Measurements from ENCODE around the gene CAGE1.

DNA sequence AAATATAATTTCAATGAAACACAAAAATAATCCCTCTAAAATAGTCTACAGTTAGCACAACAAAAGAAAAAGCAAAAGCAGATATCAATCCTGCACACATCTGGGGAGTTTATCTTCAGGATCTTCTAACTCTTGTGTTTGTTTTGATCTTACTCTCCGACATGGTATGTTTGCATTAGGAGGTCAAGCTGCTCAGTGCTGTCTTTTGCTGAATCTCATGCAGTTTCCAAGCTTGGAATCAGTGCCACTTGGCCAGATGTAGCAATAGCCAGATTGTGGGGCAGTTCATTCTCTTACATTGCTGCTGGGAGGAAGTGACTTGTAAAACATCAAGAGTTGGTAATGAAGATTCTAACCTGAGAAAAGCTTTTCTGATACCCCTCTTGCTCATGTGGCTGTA is 29.5 kb upstream of the CAGE1 start:
- TF ChIP-seq, protein P1, sequence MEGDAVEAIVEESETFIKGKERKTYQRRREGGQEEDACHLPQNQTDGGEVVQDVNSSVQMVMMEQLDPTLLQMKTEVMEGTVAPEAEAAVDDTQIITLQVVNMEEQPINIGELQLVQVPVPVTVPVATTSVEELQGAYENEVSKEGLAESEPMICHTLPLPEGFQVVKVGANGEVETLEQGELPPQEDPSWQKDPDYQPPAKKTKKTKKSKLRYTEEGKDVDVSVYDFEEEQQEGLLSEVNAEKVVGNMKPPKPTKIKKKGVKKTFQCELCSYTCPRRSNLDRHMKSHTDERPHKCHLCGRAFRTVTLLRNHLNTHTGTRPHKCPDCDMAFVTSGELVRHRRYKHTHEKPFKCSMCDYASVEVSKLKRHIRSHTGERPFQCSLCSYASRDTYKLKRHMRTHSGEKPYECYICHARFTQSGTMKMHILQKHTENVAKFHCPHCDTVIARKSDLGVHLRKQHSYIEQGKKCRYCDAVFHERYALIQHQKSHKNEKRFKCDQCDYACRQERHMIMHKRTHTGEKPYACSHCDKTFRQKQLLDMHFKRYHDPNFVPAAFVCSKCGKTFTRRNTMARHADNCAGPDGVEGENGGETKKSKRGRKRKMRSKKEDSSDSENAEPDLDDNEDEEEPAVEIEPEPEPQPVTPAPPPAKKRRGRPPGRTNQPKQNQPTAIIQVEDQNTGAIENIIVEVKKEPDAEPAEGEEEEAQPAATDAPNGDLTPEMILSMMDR (IDR thresholded peaks at IDR 0.05; ENCODE audit: extremely low read depth in 1 of 2, insufficient read depth in 1 of 2, low read depth in 1 of 2, low read length in 2 of 2), result no peak
- no peak for TF ChIP-seq EZH2 (IDR thresholded peaks at IDR 0.05; ENCODE audit: borderline replicate concordance, low read depth, low read length, severe bottlenecking)
- TF ChIP-seq GATA2 (IDR thresholded peaks at IDR 0.05; ENCODE audit: insufficient read depth, insufficient read length, low read depth, low read length), result no peak

All from endothelial cell of umbilical vein (primary cell).